HEK293 (cell line): ENCODE measurements around the gene PPFIA3.
A peak's percentile ranks its signal among the peaks of the same experiment; 100 is the strongest.

ENCODE experiments used
- CTCF ChIA-PET: fragments of 350-600 bp; formaldehyde crosslinking; extraction: SDS; loops from one replicate; lab custom pipeline; 2021; ENCODE audit warnings: antibody characterized with exemption; lab: Yijun Ruan, JAX
- POLR2A ChIA-PET: fragments of 300-600 bp; formaldehyde crosslinking; extraction: SDS; loops from one replicate; lab custom pipeline; 2020; ENCODE audit warnings: antibody characterized with exemption, inconsistent platforms; lab: Yijun Ruan, JAX
- H3K27ac ChIP-seq: fragments of 200-500 bp; sonication (Bioruptor generic); 2 replicates; pipeline ENCODE4 v1.5.1; 2014; ENCODE audit warnings: low read depth, low read length, control low read depth, inconsistent platforms; ENCODE audit errors: extremely low read depth
- H3K36me3 ChIP-seq, 2 experiments: fragments of 200-500 bp in 1 of 2; sonication (Bioruptor generic) in 1 of 2; 1 replicate in 1 of 2; 2 replicates in 1 of 2; pipeline ENCODE4 v1.5.1; 2014 to 2017; ENCODE audit warnings: inconsistent platforms in 2 of 2, low read length in 2 of 2; ENCODE audit not compliant: control insufficient read depth in 2 of 2, insufficient read depth in 1 of 2
- H3K4me1 ChIP-seq: fragments of 200-500 bp; sonication (Bioruptor generic); 2 replicates; pipeline ENCODE4 v1.5.1; 2014; ENCODE audit warnings: mild to moderate bottlenecking, low read length, inconsistent platforms; ENCODE audit not compliant: control insufficient read depth, insufficient read depth
- H3K4me3 ChIP-seq: 2 replicates; pipeline ENCODE4 v1.5.1; 2011; ENCODE audit warnings: low read depth, mild to moderate bottlenecking, control low read depth, low read length, moderate library complexity
- H3K9me3 ChIP-seq: fragments of 200-500 bp; sonication (Bioruptor generic); 2 replicates; pipeline ENCODE4 v1.5.1; 2014; ENCODE audit warnings: low read depth, low read length, inconsistent platforms; ENCODE audit not compliant: control insufficient read depth, insufficient read depth
- HOXD13 ChIP-seq: sonication (generic); formaldehyde crosslinking; IDR thresholded peaks from 2 replicates; pipeline ENCODE4 v1.8.0; 2022; ENCODE audit warnings: missing genetic modification reagents, borderline replicate concordance
- SP7 ChIP-seq: fragments of 450-650 bp; formaldehyde crosslinking; IDR thresholded peaks from 2 replicates; pipeline ENCODE4 v1.5.1; 2016; ENCODE audit warnings: missing biosample characterization, missing genetic modification characterization
- YY2 ChIP-seq: fragments of 450-650 bp; formaldehyde crosslinking; IDR thresholded peaks from 2 replicates; pipeline ENCODE4 v1.5.1; 2016; ENCODE audit warnings: missing biosample characterization, missing genetic modification characterization
- ZBTB6 ChIP-seq: fragments of 450-650 bp; formaldehyde crosslinking; IDR thresholded peaks from 2 replicates; pipeline ENCODE4 v1.5.1; 2017; ENCODE audit warnings: missing biosample characterization, missing genetic modification characterization
- ZFP3 ChIP-seq: fragments of 450-650 bp; formaldehyde crosslinking; IDR thresholded peaks from 2 replicates; pipeline ENCODE4 v1.5.1; 2016; ENCODE audit warnings: low read depth, missing biosample characterization, missing genetic modification characterization
- ZNF121 ChIP-seq: fragments of 450-650 bp; formaldehyde crosslinking; IDR thresholded peaks from 2 replicates; pipeline ENCODE4 v1.5.1; 2016; ENCODE audit warnings: missing biosample characterization, missing genetic modification characterization
- ZNF214 ChIP-seq: fragments of 450-650 bp; formaldehyde crosslinking; IDR thresholded peaks from 2 replicates; pipeline ENCODE4 v1.5.1; 2017; ENCODE audit warnings: missing biosample characterization, mild to moderate bottlenecking, missing genetic modification characterization, borderline replicate concordance
- ZNF335 ChIP-seq: fragments of 450-650 bp; formaldehyde crosslinking; conservative IDR thresholded peaks from 2 replicates; pipeline ENCODE4 v1.5.1; 2016; ENCODE audit warnings: missing biosample characterization, missing genetic modification characterization
- ZNF398 ChIP-seq: fragments of 450-650 bp; formaldehyde crosslinking; IDR thresholded peaks from 2 replicates; pipeline ENCODE4 v1.5.1; 2017; ENCODE audit warnings: missing biosample characterization, missing genetic modification characterization
- ZNF510 ChIP-seq: fragments of 450-650 bp; formaldehyde crosslinking; IDR thresholded peaks from 2 replicates; pipeline ENCODE4 v1.5.1; 2018; ENCODE audit warnings: mild to moderate bottlenecking, missing genetic modification characterization, missing biosample characterization; ENCODE audit not compliant: insufficient replicate concordance
- ZNF596 ChIP-seq: fragments of 450-650 bp; IDR thresholded peaks from 2 replicates; pipeline ENCODE4 v1.5.0; 2018; ENCODE audit warnings: missing biosample characterization, mild to moderate bottlenecking, missing genetic modification characterization, moderate library complexity
- TF ChIP-seq, protein P1 (sequence below): fragments of 450-650 bp; formaldehyde crosslinking; IDR thresholded peaks from 2 replicates; pipeline ENCODE4 v1.5.1; 2017; ENCODE audit warnings: missing biosample characterization, missing genetic modification characterization
- TF ChIP-seq, protein P2 (sequence below): fragments of 450-650 bp; formaldehyde crosslinking; IDR thresholded peaks from 2 replicates; pipeline ENCODE4 v1.5.1; 2016; ENCODE audit warnings: missing biosample characterization, missing genetic modification characterization
- TF ChIP-seq, protein P3 (sequence below): fragments of 450-650 bp; formaldehyde crosslinking; IDR thresholded peaks from 2 replicates; pipeline ENCODE4 v1.5.1; 2016; ENCODE audit warnings: missing biosample characterization, missing genetic modification characterization

Gene PPFIA3

GRCh38 chr19:49114630-49115363 is 4.5 kb upstream of the PPFIA3 start (continued):
- TF ChIP-seq, protein P1, sequence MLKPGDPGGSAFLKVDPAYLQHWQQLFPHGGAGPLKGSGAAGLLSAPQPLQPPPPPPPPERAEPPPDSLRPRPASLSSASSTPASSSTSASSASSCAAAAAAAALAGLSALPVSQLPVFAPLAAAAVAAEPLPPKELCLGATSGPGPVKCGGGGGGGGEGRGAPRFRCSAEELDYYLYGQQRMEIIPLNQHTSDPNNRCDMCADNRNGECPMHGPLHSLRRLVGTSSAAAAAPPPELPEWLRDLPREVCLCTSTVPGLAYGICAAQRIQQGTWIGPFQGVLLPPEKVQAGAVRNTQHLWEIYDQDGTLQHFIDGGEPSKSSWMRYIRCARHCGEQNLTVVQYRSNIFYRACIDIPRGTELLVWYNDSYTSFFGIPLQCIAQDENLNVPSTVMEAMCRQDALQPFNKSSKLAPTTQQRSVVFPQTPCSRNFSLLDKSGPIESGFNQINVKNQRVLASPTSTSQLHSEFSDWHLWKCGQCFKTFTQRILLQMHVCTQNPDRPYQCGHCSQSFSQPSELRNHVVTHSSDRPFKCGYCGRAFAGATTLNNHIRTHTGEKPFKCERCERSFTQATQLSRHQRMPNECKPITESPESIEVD (tag by site-specific recombination), result no peak
- TF ChIP-seq, protein P2, sequence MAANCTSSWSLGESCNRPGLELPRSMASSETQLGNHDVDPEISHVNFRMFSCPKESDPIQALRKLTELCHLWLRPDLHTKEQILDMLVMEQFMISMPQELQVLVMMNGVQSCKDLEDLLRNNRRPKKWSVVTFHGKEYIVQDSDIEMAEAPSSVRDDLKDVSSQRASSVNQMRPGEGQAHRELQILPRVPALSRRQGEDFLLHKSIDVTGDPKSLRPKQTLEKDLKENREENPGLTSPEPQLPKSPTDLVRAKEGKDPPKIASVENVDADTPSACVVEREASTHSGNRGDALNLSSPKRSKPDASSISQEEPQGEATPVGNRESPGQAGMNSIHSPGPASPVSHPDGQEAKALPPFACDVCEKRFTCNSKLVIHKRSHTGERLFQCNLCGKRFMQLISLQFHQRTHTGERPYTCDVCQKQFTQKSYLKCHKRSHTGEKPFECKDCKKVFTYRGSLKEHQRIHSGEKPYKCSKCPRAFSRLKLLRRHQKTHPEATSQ (tag by site-specific recombination), result no peak
- no peak for TF ChIP-seq ZNF214 (tag by site-specific recombination)
- no peak for TF ChIP-seq ZNF510 (tag by site-specific recombination)
- TF ChIP-seq, protein P3, sequence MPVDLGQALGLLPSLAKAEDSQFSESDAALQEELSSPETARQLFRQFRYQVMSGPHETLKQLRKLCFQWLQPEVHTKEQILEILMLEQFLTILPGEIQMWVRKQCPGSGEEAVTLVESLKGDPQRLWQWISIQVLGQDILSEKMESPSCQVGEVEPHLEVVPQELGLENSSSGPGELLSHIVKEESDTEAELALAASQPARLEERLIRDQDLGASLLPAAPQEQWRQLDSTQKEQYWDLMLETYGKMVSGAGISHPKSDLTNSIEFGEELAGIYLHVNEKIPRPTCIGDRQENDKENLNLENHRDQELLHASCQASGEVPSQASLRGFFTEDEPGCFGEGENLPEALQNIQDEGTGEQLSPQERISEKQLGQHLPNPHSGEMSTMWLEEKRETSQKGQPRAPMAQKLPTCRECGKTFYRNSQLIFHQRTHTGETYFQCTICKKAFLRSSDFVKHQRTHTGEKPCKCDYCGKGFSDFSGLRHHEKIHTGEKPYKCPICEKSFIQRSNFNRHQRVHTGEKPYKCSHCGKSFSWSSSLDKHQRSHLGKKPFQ, result no peak
- peak; percentile 17; the same call in 1 of the 2 replicates for TF ChIP-seq YY2 (tag by site-specific recombination)
- TF ChIP-seq HOXD13, result no peak
- TF ChIP-seq ZNF335 (tag by site-specific recombination), result peak; percentile 97
- TF ChIP-seq ZNF596 (tag by site-specific recombination), result no peak

- TF ChIP-seq ZBTB6 (tag by site-specific recombination) (no peak), ZNF121 (tag by site-specific recombination) (0 out of 2 replicates have a peak, but pooled peaks have one; percentile 15), SP7 (tag by site-specific recombination) (0 out of 2 replicates have a peak, but pooled peaks have one; percentile 9), ZNF398 (tag by site-specific recombination) (no peak), ZFP3 (peak; percentile 97)
- CTCF ChIA-PET, result interaction anchor here (0.6 to 1.7 kb wide), 5 partner anchors 82 to 327 kb away, joined by 3 to 7 read pairs (median 3); no protein-coding TSS in a partner anchor
- Histone ChIP-seq H3K4me1 (peaks cover 16% of the 10 kb centered on the region), H3K36me3 (peaks cover 0 to 9% of the 10 kb centered on the region in 2 experiments; a peak in 2 of 3 replicates), H3K9me3 (no peaks in the 10 kb centered on the region), H3K27ac (no peak overlapping the region), H3K4me3 (no peak overlapping the region)
- POLR2A ChIA-PET, result interaction anchor here (2.1 kb wide), 1 partner anchor 11 kb away, joined by 11 read pairs; no protein-coding TSS in a partner anchor
Observed at GRCh38 chr19:49116544-49116943, 2.8 kb upstream of the PPFIA3 start.
